Islet of Langerhans (tissue), 1 donor: ENCODE measurements around the gene PRDM16.

Source experiments
- FAIRE-seq: peaks from one replicate; lab custom pipeline; 2011; peaks lifted over from hg19 to GRCh38; lab: Jason Lieb, UNC

Gene PRDM16

GRCh38 chr1:3324704-3325535 is 255.9 kb downstream of the PRDM16 start:
- no peak for FAIRE-seq

DNA sequence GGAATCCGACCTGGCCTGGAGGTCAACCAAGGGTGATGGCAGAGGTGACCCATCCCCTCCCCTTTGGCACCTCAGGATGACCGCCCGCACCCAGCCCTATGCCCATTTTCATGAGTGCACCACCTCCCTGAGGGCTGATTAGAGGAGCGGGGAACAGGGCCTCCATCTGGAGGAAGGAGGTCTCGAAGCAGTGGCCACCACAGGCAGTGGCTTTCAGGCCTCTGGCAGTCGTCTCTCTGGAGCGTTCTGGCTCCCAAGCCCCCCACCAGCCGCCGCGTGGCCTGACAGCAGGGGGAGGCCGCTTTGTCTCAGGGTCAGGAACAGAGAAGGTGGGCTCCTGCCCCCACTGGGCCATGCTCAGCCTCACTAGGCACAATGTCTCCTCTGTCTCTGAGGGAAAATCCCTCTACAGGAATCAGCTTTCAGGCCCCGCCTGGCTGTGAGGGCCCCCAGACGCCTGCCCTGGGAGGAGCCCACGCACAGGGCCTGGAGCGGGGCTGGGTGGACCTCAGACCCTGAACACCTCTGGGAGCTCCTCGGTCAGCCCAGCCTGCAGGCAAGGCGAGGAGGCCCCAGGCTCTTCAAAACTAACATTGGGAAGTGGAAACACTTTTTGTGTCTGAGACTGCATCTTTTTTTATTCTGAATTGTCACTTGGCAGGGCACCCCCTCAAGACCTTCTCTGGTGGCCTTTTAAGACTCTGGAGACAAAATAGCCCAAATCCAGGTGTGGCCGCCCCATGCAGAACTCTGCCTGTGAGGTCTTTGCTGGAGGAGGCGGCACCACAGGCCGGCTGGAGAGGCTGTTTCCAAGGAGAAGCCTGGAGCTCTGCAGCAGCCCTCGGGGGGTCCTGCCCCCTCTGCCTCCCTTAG is 257.7 kb downstream of the PRDM16 start:
- FAIRE-seq: no peak

DNA sequence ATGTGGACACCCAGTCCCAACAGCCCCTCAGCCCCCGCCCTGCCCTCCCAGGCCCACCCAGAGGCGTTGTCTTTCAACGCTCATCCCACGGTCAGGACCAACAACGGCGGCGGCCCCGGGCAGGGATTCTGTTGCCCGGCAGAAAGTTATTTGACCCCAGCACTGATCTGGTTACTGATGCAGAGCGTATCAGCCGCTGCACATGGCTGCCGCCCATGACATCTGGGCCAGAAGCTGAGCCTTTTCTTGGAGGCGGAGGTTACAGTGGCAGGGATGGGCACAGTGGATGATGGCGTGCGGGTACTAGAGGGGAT is 258.3 kb downstream of the PRDM16 start:
- no peak for FAIRE-seq

DNA sequence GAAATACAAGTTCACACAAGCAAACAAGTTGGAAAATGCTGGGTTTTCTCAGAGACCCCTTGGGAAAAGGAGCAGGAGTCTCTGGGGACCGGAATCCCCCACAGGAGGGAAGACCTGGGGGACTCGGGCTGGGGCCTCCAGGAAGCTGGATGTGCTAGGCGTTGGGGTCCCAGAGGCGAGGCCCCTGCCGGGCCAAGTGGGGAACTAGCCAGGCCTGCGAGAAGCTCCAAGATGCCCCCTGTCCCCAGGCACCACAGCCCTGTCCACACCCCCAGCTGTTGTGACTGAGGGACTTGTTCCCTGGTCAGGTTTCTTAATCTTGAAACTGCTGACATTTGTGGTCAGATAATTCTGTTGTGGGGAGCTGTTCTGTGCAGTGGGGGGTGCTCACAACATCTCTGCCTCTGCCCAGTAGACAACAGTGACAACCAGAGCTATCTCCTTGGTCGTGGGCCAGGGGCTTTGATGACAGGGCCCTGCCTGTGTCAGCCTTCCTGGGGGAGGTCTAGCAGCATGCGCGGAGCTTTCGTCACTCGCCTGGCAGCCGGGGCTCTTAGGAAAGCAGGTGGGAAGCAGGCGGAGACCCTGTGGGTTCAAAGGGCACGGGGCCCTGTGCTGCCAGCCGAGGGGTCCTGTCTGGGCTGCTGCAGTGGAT is 259.1 kb downstream of the PRDM16 start:
- no peak for FAIRE-seq

DNA sequence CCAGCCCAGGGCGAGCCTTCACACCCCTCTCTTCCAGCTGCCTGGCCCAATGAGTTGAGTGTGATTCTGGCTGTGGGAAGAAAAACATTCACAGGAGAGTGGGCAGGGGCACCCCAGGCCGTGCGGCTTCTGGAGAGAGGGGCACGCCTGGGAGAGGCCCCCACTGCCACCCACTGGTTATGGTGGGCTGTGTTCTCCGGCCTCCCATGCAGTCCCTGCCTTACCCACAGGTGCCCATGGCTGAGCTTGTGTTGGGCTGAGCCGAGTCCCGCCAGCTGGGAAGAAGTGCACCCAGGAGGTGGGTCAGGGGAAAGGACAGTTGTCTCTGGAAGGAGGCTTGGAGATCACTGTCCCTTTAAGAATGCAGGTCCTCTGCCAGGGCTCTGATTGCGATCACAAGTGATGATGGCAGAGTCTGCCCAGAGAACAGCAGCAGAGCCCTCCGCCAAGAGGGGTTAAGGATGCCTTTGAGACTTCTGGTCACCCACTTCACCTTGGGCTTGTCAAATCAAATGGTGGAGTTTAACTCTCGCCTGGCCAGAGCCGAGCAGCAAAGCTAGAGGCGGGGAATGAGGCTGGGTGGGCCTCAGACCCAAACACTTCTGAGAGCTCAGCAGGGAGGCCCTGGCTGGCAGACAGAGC is 260.8 kb downstream of the PRDM16 start:
- no peak for FAIRE-seq

DNA sequence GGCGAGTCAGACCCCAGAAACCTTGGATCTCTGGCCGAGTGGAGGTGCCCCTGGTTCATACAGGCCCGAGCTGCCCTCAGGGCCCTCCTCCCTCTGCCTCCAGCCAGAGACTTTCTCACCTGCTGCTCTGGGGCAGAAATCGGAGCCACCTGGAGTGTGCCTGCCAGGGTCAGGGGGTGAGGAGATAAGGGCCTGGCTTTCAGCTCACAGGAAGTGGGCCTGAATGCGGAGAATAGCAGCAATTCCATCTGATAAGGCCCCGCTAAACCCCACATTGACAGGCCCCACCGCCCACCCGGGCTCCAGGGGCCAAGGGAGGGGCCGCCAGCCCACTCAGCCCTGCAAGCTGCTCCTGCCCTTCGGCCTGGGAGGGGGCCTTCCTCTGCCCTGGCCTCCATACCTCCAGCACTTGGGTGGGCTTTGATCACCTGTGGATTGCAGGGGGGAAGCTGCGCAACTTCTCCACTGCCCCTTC is 261.8 kb downstream of the PRDM16 start:
- no peak for FAIRE-seq

DNA sequence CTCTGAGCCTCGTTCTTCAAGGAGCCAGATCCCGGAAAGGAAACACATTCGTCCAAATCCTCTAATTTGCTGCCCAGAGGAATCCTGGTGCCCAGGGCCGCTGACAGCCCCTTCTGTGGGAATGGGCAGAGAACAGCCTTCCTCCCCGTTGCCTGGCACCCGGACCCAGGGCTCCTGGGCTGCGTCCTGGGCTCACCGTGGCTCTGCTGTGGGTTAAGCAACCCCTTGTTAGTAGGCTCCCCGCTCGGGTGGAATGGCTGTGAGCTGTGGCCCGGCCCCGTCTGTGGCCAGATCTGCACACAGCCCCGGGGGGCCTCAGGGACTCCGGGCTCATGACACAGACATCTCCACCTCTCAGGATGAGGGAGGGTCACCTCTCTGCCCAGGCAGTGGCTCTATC is 262.6 kb downstream of the PRDM16 start:
- FAIRE-seq: no peak

GRCh38 chr1:3332043-3332442 is 263.0 kb downstream of the PRDM16 start:
- FAIRE-seq: no peak

GRCh38 chr1:3332662-3333061 is 263.7 kb downstream of the PRDM16 start:
- no peak for FAIRE-seq

GRCh38 chr1:3333903-3334302 is 264.9 kb downstream of the PRDM16 start:
- FAIRE-seq: no peak

- no peak for FAIRE-seq
Measured at GRCh38 chr1:3334366-3334765, 265.4 kb downstream of the PRDM16 start.

DNA sequence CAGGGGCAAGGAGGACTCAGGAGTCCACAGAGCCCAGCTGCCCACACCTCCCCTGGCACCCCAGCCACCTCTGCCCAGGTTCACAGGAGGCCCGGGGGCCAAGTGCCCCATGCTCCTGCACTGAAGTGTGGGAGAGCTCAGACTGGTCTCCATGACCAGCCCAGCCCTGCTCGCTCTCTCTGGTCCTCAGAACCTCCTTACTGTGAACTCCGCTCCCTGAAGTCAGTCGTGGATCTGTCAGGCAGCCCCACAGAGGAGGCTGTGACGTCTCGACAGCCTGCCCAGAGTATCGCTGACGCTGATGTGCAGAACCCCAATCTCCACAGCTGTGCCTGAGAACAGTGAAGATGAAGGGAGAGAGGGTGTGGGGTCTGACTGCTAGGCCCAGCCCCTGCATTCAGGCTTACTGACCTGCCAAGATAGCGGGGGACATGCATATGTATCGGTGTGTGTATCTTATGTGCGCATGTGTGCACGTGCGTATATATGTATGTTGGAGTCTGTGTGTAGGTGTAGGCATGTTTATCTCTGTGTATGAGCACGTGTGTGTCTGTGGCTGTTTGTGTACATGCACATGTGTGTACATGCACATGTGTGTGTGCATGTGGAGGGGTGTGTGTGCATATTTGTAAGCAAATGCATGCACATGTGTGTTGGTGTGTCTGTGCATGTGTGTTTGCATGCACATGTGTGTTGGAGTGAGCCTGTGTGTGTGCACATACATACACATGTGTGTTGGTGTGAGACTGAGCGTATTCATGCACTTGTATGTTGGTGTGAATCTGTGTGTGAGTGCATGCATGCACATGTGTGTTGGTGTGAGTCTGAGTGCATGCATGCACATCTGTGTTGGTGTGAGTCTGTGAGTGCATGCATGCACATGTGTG is 267.0 kb downstream of the PRDM16 start:
- FAIRE-seq: no peak

DNA sequence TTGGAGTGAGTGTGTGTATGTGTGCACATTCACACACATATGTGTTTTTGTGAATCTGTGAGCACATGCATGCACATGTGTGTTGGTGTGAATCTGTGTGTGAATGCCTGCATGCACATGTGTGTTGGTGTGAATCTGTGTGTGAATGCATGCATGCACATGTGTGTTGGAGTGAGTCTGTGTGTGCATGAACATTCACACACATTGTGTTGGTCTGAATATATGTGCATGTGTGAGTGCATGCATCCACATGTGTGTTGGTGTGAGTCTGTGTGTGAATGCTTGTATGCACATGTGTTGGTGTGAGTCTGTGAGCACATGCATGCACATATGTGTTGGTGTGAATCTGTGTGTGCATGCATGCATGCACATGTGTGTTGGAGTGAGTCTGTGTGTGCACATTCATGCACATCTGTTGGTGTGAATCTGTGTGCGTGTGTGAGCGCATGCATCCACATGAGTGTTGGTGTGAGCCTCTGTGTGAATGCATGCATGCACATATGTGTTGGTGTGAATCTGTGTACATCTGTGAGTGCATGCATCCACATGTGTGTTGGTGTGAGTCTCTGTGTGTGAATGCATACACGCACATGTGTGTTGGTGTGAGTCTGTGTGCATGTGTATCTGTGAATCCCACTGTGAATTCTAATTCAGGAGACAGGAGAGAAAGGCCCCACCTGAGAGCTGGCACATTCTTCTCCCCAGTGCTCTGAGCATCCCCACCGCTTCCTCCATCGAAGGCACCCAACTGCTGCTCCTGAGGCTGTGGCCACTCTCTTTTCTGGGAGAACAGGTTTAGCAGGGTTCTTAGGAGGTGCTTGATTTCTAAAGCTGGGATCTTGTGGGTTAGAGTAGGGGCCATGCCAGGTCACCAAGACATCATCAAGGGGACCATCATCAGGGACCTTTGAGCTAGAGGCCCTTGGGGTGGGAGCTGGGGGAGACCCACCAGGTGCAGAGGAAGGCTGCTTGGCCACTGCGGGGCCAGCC is 267.9 kb downstream of the PRDM16 start:
- FAIRE-seq: no peak

DNA sequence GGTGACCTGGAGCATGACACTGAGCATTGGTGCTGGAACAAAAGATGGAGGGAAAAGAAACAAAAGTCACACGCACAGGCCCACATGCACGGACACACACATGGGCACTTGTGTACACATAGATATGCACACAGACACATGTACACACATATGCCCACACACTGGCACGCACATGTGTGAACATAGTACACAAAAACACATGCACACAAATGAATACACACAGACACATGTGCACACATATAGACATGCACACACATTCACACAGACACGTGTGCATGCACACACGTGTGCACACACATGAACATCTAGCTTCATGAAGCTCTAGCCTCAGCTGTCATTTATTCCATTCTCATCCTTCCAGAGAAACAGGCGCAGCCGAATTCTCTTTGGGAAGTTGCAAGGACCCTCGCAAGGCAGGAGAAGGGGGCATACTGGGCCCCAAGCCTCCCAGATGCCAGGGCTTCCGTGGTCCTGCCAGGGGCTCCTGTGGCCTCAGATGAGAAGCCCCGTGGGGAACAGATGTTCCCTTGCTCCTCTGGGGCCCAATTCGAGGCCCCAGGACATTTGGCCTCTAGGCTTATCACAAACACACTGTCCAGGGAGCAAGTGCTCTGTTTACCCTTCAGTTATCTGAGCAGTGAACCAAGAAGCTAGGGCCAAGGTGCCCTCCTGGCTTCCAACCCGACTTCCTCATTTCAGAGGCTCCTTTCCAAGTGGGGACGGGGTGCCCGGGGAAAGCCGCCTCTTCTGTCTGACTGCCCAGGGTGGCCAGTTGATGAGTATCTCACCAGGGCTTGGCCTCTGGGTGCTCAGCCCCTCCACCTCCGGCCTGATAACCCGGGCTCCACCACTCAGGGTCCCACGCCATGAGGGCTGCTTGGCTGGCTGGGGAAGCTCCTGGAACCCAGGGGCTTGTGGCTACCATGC is 269.1 kb downstream of the PRDM16 start:
- FAIRE-seq: no peak

DNA sequence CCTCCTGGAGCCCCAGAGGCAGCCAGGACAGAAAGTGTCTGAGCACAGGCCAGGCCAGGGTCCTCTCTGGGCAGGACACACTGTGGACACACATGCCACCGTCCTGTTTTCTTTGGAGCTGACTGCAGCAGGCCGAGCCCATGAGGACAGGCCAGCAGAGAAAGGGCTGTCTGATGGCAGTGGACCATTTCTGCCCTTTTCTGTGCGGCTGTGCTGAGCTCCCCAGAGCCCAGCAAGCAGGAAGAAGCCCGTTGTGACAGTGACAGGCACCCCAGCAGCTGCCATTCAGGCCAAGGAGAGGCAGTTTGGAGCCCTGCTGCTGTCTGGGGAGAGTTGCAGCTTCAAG is 269.7 kb downstream of the PRDM16 start:
- FAIRE-seq: no peak

DNA sequence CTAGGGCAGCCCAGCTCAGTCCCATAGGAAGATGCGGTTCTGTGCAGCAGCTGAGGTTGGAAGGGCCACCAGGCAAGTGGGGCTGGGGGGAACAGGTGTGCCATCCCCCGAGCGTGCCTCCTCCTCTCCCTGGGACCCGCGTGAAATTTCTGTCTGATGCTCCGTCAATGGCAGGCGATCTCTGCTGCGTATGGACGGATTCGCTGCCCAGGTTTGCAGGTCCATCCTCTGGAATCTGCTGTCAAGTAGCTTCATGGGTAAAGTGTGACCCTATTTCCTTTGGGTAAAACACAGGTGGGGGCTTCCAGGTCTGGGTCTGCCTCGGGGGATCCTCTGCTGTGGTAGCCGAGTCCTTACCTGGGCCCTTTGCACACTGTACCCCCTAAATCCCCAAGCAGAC is 270.9 kb downstream of the PRDM16 start:
- FAIRE-seq: no peak

DNA sequence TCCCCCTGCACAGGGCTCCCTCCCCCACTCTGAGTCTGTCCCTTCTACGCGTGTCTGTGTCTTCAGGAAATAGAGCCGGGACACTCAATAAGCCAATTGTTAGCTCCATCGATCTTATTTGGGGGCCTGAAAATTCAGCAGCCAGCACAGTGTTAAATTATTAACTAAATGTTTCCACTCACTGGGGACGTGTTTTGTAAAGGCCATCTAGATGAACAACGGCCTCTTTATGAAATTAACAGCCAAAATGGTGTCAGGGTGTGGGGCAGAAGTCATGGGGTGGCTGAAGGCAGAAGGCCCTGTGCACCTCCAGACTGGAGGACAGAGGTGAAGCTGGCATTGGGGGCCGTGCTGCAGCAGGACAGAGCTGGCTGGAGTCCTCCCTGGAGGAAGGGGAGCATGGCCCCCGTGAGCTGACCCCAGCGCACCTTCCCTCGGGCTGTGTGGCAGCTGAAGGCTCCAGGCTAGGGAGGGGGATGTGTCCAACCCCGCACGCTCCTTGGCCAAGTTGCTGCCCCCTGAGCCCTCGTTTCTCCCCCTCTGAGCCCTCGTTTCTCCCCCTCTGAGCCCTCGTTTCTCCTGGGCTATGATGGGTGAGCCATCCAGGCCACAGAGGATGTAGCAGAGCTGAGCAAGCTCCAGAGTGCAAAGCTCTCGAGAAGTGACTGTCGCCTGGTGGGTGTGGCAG is 271.7 kb downstream of the PRDM16 start:
- no peak for FAIRE-seq

GRCh38 chr1:3341236-3341994 is 272.4 kb downstream of the PRDM16 start:
- FAIRE-seq: no peak
